GM19467 (cell line): Measurements from ENCODE around the gene BANK1.

Experiments used
- ATAC-seq: cut with Tn5 transposase; IDR thresholded peaks from one replicate; pipeline ENCODE4 v1.9.1; 2021; ENCODE audit warnings: mild to moderate bottlenecking, moderate library complexity; ENCODE audit not compliant: unreplicated experiment

Gene BANK1

DNA sequence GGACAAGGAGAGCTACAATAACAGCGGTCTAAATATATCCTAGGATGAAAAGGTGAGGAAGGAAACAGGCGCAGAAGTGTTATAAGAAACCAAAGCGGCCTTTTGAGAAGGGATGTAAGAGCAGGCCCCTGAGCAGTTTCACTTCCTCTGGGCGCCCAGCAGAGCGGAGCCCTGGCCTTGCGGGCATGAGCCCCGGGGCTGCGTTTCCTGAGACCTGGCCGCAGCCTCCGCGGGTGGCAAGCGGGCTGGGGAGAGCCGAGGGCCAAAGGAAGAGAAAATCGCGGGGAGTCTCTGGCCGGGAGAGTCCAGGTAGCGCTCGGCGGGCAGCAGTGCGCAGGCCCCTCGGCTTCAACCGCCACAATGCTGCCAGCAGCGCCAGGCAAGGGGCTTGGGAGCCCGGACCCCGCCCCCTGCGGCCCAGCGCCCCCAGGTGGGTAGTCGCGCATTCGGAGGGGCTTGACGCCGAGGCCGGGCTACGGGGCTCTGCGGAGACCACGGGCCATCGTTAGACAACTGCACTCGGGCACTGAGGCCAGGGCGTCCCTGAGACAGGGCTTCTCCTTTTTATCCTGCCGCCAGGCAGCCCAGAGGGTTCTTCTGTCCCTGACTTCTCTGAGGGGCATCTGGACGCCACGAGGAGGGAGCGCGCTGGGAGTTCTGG lies at the start of gene BANK1:
TSS of gene BANK1 (plus strand) at position 210 of the 661 bp plus-strand sequence. CDS start at position 361, 151 bp downstream.
- ATAC-seq, result peak; percentile 100

GRCh38 chr4:101753721-101754120 lies 36.8 kb upstream of the BANK1 start:
- ATAC-seq, result no peak

DNA sequence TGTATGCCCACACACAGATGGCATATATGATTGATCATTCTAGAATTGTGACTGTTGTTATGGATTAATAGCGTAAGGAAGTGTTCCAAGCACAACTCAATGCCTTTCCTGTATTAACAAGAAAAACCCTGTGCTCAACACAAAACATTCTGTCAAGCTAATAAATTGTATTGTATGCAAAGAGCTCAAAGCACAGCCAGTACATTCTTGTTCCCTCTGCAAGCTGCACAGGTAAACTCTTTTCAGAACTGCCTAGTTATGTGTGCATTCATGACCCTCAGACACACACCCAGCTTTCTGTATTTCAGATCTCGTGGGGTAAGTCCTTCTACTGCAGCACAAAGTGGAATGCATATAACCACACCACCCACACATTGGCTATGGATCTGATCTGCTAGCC lies 34.3 kb upstream of the BANK1 start:
- no peak for ATAC-seq

DNA sequence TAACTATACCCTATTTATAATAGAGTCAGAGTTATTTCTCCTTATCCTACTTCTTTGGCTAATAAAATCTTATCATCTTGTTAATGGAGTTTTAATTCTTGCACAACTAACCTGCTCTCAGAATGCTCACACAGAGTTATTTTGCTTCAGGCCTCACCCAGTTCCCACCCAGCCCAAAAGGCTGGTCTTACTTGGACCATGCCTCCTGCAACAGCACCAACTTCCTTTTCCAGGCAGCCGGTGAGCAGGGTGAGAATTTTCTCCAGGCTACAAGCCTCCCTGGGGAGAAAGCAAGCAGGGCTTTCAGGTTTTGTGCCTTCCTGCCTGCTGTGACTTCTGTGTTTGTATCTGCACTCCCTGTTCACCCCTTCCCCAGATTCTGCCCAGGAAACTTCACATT lies 29.1 kb upstream of the BANK1 start:
- ATAC-seq, result no peak

GRCh38 chr4:101762025-101762424 lies 28.5 kb upstream of the BANK1 start:
- no peak for ATAC-seq

DNA sequence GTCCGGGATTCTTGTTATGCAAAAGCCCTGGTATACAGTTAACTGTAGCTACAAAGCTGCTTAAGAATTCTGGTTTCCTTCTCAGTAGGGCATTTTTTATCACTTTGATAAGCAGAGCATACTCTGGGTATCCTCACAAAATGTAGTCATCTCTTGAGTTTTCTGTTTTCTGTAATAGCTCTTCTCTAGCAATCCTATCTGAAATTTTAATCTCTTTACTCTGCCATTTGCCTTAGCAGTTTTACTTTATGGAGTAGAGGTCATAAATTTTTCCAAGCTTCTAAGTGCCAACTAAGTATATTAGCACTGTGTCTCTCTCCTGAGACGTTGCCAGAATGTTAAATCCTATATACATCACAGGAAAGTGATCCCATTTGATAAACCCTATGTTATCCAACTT lies 28.0 kb upstream of the BANK1 start:
- no peak for ATAC-seq

DNA sequence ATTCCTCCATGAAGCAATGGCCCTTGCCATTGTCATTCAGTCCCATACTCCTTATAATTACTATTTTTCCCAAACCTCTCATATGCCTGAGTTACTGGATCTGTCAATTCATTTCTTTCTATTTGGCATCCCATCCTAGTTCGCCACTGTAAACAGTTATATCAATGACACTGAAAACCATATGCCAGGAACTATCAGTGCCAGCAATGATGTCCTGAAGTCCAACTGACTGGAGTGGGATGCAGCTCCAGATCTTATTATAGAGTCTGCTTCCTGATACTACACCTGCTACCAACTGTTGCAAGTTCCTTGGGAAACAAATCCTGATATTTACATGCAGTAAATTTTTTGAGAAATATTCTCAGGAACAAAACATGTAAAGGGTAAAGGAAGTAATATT lies 27.0 kb upstream of the BANK1 start:
- no peak for ATAC-seq

DNA sequence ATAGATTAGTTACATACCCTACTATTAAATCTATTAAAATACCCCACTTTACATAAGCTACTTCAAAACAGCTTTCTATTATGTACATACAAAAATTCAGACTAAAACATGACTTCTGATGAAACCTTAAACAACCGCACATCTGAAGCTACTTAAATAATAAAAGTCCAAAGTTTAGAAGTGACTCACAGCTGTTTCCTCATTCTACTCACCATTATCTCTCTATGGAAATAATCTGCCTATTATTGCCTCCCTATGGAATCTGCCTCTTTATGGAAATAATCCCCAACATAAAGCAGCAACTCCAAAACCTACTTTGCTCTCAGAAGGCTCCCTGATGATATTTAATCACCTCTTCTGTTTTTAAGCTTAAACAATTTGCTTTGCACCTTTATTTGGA lies 15.7 kb upstream of the BANK1 start:
- ATAC-seq, result no peak

DNA sequence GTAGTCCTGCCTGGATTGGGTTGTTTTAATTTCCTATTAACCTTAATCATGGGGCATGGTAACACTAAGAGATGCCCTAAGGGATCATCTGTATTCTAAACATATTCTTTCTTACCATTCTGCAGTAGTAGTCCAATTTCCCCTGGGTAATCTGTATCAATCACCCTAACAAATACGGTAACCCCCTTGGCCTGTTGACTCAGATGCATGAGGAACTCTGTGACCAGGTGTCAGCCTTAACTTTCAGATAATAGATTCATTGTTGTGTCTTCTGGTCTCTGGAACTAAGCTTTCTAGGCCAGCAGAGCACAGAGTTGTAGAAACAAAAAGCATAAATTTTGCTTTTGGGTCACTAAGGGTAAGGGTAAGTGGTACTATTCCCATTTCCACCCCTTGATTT lies 13.1 kb upstream of the BANK1 start:
- ATAC-seq, result no peak

DNA sequence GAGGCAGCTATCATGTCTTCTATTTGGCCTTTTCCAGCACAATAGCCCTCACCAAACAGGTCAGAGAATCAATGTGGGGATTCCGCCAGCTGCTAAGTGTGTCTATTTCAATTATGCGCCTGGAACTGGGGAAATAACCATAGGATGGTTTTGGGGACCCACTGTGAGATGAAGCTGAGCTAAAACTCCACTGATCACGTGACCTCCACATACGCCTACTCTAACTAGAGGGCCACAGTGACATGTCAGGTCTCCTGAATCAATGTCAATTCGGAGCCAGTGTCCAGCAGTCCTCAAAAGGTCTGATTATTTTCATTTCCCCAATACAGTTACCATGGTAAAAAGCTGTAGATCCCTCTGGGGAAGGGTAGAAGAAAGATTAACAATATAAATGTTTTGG lies 10.2 kb upstream of the BANK1 start:
- ATAC-seq, result no peak

GRCh38 chr4:101782546-101782945 lies 8.0 kb upstream of the BANK1 start:
- ATAC-seq, result no peak

DNA sequence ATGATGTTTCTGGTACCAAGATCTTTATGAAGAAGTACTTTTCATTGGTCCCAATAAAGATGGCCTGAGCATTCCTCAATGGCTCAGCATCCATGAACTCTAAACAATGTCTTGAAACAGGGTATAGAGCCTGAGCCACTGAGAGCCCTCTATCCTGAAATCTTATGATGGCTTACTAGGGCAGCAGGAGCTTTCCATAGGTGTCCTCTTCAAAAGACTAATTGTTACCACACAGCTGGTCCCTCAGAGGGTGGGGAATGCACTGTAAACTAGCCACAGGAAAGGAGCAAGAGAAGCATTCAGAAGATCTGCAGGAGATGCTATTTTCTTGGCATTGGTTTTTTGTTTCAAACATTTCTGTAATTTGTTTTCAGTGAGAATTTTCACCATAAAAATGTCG lies 5.6 kb upstream of the BANK1 start:
- ATAC-seq, result no peak

GRCh38 chr4:101785486-101785885 lies 5.0 kb upstream of the BANK1 start:
- ATAC-seq, result no peak

DNA sequence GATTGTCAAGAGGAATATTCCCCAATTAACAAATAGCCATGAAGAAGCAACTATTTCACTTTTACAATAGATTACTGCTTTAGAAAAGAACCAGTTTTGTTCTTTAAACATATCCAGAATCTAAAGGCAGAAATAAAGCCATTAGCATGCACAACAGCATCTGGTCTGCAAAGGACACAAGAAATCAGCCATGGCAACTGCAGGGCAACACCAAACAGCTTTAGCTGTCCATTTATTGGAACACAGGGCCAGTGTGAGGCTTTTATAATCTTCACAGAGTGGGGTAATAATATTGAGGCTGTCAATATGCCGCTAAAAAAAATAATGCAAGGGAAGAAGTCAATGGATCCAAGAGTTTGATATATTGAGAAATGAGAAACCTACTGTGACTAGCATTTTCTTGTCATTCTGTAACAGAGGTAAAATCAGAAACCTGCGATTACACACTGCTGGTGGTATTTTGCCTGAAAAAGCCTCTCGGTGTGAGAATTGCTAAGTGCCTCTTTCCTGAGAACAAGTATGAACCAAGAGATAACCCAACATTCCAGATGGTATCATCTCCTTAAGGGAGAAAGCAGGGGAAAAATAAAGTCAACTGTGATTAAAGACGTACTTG lies 2.7 kb upstream of the BANK1 start:
- ATAC-seq, result no peak

DNA sequence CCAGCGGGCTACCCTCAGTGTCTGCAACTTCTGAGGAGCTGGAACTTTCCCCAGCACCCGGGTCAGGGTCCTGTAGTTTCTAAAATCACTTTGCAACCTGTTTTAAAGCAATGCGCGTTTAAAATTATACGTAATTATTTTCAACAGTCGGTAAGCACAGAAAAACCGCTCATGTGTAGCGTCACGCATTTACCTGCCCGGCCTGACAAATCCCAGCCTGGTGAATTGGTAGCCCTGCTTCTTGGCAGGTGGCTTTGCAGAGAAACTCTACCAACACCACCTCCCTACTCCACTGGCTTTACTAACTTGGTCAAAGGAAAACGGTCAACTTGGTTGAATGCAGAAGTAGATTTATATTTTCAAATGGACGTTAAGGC lies 640 bp downstream of the BANK1 start:
- ATAC-seq, result no peak

DNA sequence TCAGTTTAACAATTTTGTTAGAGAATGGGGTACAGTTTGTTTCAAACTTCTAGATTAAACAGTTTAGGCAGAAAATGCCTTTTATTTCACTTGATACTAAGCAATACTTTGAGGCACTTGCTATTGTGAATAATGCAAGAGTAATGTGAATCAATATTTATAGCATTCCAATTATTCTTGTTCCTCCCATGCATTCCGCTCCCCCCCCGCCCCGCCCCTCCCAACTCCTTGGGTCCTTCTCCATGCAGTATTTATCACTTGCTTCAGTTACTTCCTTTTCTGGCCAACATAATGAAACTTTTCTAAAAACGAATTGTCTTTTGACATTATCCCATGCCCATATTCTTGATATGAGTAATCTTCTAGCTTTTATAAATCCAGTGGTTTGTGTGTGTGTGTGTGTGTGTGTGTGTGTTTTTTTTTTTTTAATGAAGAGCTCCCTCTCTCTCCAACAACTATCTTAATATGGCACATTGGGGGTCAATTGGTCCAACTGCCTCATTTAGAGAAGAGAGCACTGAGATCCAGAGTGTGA lies 1.6 kb downstream of the BANK1 start:
- ATAC-seq, result no peak

DNA sequence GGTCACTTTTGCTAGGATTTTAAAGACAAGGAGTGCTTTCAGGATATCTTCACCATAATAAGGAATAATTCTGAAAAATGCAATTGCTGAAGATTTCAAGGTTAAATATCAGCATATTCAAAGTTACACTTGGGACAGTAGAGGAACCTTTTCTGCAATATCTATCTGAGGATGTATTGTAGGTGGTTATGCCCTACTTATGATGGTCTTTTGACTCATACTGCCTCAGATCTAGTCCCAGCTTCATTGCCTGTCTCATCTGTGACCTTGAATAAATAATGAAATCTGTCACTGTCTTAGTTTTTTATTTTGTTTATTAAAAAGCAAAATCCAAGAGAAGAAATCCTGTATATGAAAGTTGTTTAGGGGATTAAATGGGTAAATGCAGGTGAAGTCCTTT lies 2.9 kb downstream of the BANK1 start:
- no peak for ATAC-seq

GRCh38 chr4:101794806-101795205 lies 4.3 kb downstream of the BANK1 start:
- no peak for ATAC-seq

DNA sequence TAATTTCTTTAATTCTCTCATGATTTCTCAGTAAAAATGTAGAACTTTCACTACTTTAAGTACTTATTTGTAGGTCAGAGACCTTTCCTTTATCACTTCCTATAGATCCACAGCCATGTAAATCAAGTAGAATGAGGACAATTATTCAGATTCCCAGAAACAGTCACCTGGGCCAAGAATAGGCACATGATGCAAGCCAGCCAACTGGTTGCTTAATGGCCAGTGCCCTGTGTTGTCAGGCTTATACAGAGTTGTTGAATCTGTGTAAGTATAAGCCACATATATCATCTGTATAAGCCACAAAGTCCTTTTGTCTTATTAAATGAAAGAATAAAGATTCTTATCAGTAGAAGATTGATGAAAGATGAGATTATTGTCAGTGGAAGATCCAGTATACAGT lies 5.2 kb downstream of the BANK1 start:
- no peak for ATAC-seq

DNA sequence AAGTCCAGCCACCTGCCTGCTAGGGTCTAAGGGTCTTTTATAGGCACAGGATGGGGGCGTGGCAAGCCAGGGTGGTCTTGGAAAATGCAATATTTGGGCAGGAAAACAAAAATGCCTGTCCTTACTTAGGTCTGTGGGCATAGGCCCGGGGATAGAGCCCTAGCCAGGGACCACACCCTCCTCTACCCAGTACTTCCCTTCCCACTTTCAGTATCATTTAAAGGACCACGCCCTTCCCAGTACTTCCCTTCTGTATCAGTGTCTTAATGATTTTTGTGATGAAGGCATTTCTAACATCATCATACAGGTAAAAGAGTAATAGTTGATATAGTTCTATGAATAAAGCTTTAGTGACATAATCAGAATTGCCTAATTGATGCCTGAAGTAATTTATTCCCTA lies 11.4 kb downstream of the BANK1 start:
- no peak for ATAC-seq

GRCh38 chr4:101806914-101807313 lies 16.4 kb downstream of the BANK1 start:
- peak; percentile 99 for ATAC-seq

DNA sequence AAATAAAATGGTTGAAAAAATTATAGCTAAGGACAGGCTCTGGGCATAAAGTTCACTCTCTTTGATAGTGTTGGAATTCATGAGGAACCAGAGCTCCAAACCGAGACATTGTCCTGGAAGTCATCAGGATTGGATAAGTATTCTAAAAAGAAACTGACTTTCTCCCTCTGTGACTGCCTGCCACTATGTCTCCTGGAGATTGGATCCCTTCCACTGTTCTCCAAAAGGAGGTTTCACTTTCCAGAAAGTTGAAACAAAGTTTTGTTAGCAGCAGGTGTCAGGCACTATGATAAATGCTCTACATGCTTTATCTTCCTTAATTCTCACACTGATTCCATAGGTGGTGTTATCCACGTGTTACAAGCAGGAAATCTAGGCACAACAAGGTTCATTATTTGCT lies 16.8 kb downstream of the BANK1 start:
- peak; percentile 20 for ATAC-seq

- no peak for ATAC-seq
Measured at GRCh38 chr4:101813604-101814003, 23.1 kb downstream of the BANK1 start.
